H9 (cell line): ENCODE data around the gene NINL. TPM values are rescaled to one million over a fixed set of nuclear protein-coding genes. Genes with fewer than 3 reads are reported as not detected.

Experiments used
- DNase-seq: peaks from one replicate; pipeline ENCODE4 v3.0.0-alpha.2; 2017
- H2AFZ ChIP-seq: one replicate; pipeline ENCODE4 v1.6.1; 2013; ENCODE audit warnings: mild to moderate bottlenecking, low read length, control low read depth, moderate library complexity
- H2AK5ac ChIP-seq: 2 replicates; pipeline ENCODE4 v1.6.1; 2013; ENCODE audit warnings: low read length, control low read depth, mixed read lengths; ENCODE audit not compliant: insufficient read length
- H2BK120ac ChIP-seq: one replicate; pipeline ENCODE4 v1.6.1; 2013; ENCODE audit warnings: low read depth, mild to moderate bottlenecking, low read length, control low read depth, inconsistent platforms; ENCODE audit not compliant: poor library complexity, severe bottlenecking
- H2BK12ac ChIP-seq: 2 replicates; pipeline ENCODE4 v1.6.1; 2013; ENCODE audit warnings: low read length, control low read depth, mixed read lengths, low read depth; ENCODE audit not compliant: insufficient read length
- H2BK15ac ChIP-seq: 2 replicates; pipeline ENCODE4 v1.6.1; 2013; ENCODE audit warnings: low read depth, low read length, control low read depth
- H2BK20ac ChIP-seq: one replicate; pipeline ENCODE4 v1.6.1; 2013; ENCODE audit warnings: low read depth, mild to moderate bottlenecking, low read length, control low read depth, inconsistent platforms; ENCODE audit not compliant: poor library complexity, severe bottlenecking
- H2BK5ac ChIP-seq: 2 replicates; pipeline ENCODE4 v1.6.1; 2013; ENCODE audit warnings: low read length, control low read depth, mixed read lengths; ENCODE audit not compliant: insufficient read length
- H3K14ac ChIP-seq: 2 replicates; pipeline ENCODE4 v1.6.1; 2013; ENCODE audit warnings: low read length, control low read depth; ENCODE audit not compliant: insufficient read depth
- H3K18ac ChIP-seq: 2 replicates; pipeline ENCODE4 v1.6.1; 2013; ENCODE audit warnings: low read depth, mild to moderate bottlenecking, mixed read lengths, low read length, control low read depth; ENCODE audit not compliant: insufficient read length
- H3K23ac ChIP-seq: 2 replicates; pipeline ENCODE4 v1.6.1; 2013; ENCODE audit warnings: low read length, control low read depth, mixed read lengths, low read depth; ENCODE audit not compliant: insufficient read length
- H3K23me2 ChIP-seq: 2 replicates; pipeline ENCODE4 v1.6.1; 2013; ENCODE audit warnings: low read depth, mild to moderate bottlenecking, mixed read lengths, low read length, control low read depth; ENCODE audit not compliant: insufficient read length, poor library complexity, severe bottlenecking
- H3K27ac ChIP-seq: 2 replicates; pipeline ENCODE4 v1.5.1; 2013; ENCODE audit warnings: low read length, control low read depth, mixed read lengths, low read depth; ENCODE audit not compliant: insufficient read length
- H3K27me3 ChIP-seq: 2 replicates; pipeline ENCODE4 v1.6.1; 2013; ENCODE audit warnings: low read length, control low read depth, inconsistent platforms; ENCODE audit not compliant: insufficient read depth
- H3K4ac ChIP-seq: 2 replicates; pipeline ENCODE4 v1.6.1; 2013; ENCODE audit warnings: low read depth, mild to moderate bottlenecking, control low read depth, inconsistent platforms, low read length, moderate library complexity
- H3K4me1 ChIP-seq: 2 replicates; pipeline ENCODE4 v1.6.1; 2013; ENCODE audit warnings: low read length, control low read depth, inconsistent platforms; ENCODE audit not compliant: insufficient read depth
- H3K4me2 ChIP-seq: 2 replicates; pipeline ENCODE4 v1.6.1; 2013; ENCODE audit warnings: low read length, control low read depth, mixed read lengths; ENCODE audit not compliant: insufficient read length, insufficient read depth
- H3K56ac ChIP-seq: 2 replicates; pipeline ENCODE4 v1.6.1; 2013; ENCODE audit warnings: low read depth, mild to moderate bottlenecking, mixed read lengths, low read length, control low read depth; ENCODE audit not compliant: insufficient read length
- H3K79me1 ChIP-seq: 2 replicates; pipeline ENCODE4 v1.6.1; 2013; ENCODE audit warnings: low read depth, mild to moderate bottlenecking, moderate library complexity, low read length, control low read depth, inconsistent platforms; ENCODE audit not compliant: insufficient read depth, poor library complexity, severe bottlenecking
- H3K79me2 ChIP-seq: 2 replicates; pipeline ENCODE4 v1.6.1; 2013; ENCODE audit warnings: low read length, control low read depth, inconsistent platforms; ENCODE audit not compliant: insufficient read depth
- H3K9ac ChIP-seq: 2 replicates; pipeline ENCODE4 v1.6.1; 2013; ENCODE audit warnings: low read length, control low read depth, mixed read lengths; ENCODE audit not compliant: insufficient read length; ENCODE audit errors: extremely low read depth
- H3K9me3 ChIP-seq: one replicate; pipeline ENCODE4 v1.6.1; 2013; ENCODE audit warnings: low read depth, low read length, inconsistent platforms; ENCODE audit not compliant: control insufficient read depth
- H3T11ph ChIP-seq: one replicate; pipeline ENCODE4 v1.6.1; 2013; ENCODE audit warnings: mild to moderate bottlenecking, low read length, control low read depth, inconsistent platforms
- H4K20me1 ChIP-seq: one replicate; pipeline ENCODE4 v1.6.1; 2013; ENCODE audit not compliant: control insufficient read depth, insufficient read length, insufficient read depth
- H4K5ac ChIP-seq: 2 replicates; pipeline ENCODE4 v1.6.1; 2013; ENCODE audit warnings: low read depth, mild to moderate bottlenecking, mixed read lengths, low read length, control low read depth; ENCODE audit not compliant: insufficient read length
- H4K8ac ChIP-seq: replicated peaks from 2 replicates; pipeline ENCODE4 v1.6.1; 2013; ENCODE audit warnings: low read length, control low read depth, mixed read lengths, low read depth; ENCODE audit not compliant: insufficient read length
- H4K91ac ChIP-seq: 2 replicates; pipeline ENCODE4 v1.6.1; 2013; ENCODE audit warnings: low read depth, mild to moderate bottlenecking, moderate library complexity, mixed read lengths, low read length, control low read depth; ENCODE audit not compliant: insufficient read length
- H3K27ac Mint-ChIP-seq, 3 experiments: 2 replicates in 2 of 3; 3 replicates in 1 of 3; pipeline ENCODE4 v1.8.0; 2020 to 2021; ENCODE audit warnings: mixed read lengths in 3 of 3, mild to moderate bottlenecking in 1 of 3, moderate library complexity in 1 of 3
- H3K27me3 Mint-ChIP-seq: 2 replicates; pipeline ENCODE4 v1.8.0; 2021; ENCODE audit warnings: low read depth, mild to moderate bottlenecking, moderate library complexity, mixed read lengths
- H3K36me3 Mint-ChIP-seq, 3 experiments: 2 replicates in 2 of 3; 3 replicates in 1 of 3; pipeline ENCODE4 v1.8.0; 2020 to 2021; ENCODE audit warnings: low read depth in 3 of 3, mixed read lengths in 3 of 3; ENCODE audit not compliant: insufficient read depth in 1 of 3
- H3K4me1 Mint-ChIP-seq, 2 experiments: 2 replicates each; pipeline ENCODE4 v1.8.0; 2020; ENCODE audit warnings: mixed read lengths in 2 of 2
- H3K4me3 Mint-ChIP-seq, 2 experiments: 2 replicates in 1 of 2; 3 replicates in 1 of 2; pipeline ENCODE4 v1.8.0; 2020 to 2021; ENCODE audit warnings: mild to moderate bottlenecking in 2 of 2, mixed read lengths in 2 of 2, moderate library complexity in 1 of 2
- H3K9me3 Mint-ChIP-seq, 2 experiments: 2 replicates in 1 of 2; 3 replicates in 1 of 2; pipeline ENCODE4 v1.8.0; 2020; ENCODE audit warnings: mild to moderate bottlenecking in 2 of 2, mixed read lengths in 2 of 2, moderate library complexity in 1 of 2
- CTCF ChIP-seq: fragments of 200-600 bp; sonication (generic); conservative IDR thresholded peaks from 3 replicates; pipeline ENCODE4 v1.8.0; 2021; ENCODE audit warnings: antibody characterized with exemption, mild to moderate bottlenecking
- WGBS: extraction: QIAGEN DNeasy Blood & Tissue Kit; methylation state at CpG from one replicate; pipeline ENCODE4 v1.1.7; 2013; ENCODE audit warnings: missing lambda C conversion rate, low lambda C conversion rate, mixed read lengths; ENCODE audit not compliant: insufficient read length; ENCODE audit errors: extremely low coverage; 5-methylcytosine and 5-hydroxymethylcytosine counted together
- total RNA-seq: library from RNA; stranded (reverse); gene quantifications from 2 replicates; pipeline ENCODE4 v1.2.1, GENCODE V29; 2021

NINL gene
- total RNA-seq, 1 experiment from 2014 or later = 34.3 TPM

DNA sequence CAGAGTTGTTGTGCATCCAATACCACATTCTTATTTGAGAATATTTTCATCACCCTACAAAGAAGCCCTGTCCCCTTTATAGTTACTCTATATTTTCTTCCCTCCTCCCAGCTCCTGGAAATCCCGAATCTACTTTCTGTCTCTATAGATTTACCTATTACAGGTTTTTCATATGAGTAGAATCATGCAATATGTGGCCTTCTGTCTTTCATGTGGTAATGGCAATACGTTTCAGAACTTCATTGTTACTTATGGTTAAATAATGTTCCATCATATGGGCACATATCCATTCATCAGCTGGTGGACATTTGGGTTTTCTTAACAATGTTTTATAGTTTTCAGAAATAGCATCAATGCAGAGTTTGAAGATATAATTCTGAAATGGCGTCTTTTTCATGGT, 160.8 kb downstream of the NINL start:
- no peak overlapping the region for H3K14ac ChIP-seq
- no peak overlapping the region for H3K56ac ChIP-seq
- no peak overlapping the region for H2BK15ac ChIP-seq
- no peak overlapping the region for H4K5ac ChIP-seq
- no peak overlapping the region for H3K18ac ChIP-seq
- H2BK5ac ChIP-seq = no peak overlapping the region
- no peak overlapping the region for H2AK5ac ChIP-seq
- no peaks in the 10 kb centered on the region for H3K23me2 ChIP-seq
- no peak overlapping the region for H3K4me2 ChIP-seq
- H3T11ph ChIP-seq = no peak overlapping the region
- no peaks in the 10 kb centered on the region for H3K27me3 ChIP-seq
- Mint-ChIP-seq H3K36me3 (peaks cover 47 to 93% (median 88%) of the 10 kb centered on the region in 3 experiments), H3K27me3 (no peaks in the 10 kb centered on the region), H3K4me1 (no peaks in the 10 kb centered on the region), H3K4me3 (no peak overlapping the region), H3K9me3 (peaks cover 3 to 4% of the 10 kb centered on the region in 2 experiments; a peak in 2 of 5 replicates), H3K27ac (no peak overlapping the region)
- no peak overlapping the region for H3K9ac ChIP-seq
- H2BK20ac ChIP-seq = no peak overlapping the region
- H4K91ac ChIP-seq = no peak overlapping the region
- no peaks in the 10 kb centered on the region for H3K4me1 ChIP-seq
- no peak overlapping the region for H4K8ac ChIP-seq
- no peak for DNase-seq
- H3K4ac ChIP-seq = no peak overlapping the region
- H3K27ac ChIP-seq = no peak overlapping the region
- WGBS = no CpG with 5 or more reads among the region's 3 CpGs
- H3K79me1 ChIP-seq = no peaks in the 10 kb centered on the region
- no peaks in the 10 kb centered on the region for H3K79me2 ChIP-seq
- no peaks in the 10 kb centered on the region for H4K20me1 ChIP-seq
- H2AFZ ChIP-seq = no peak overlapping the region
- no peak overlapping the region for H2BK12ac ChIP-seq
- TF ChIP-seq CTCF = no peak
- no peaks in the 10 kb centered on the region for H3K9me3 ChIP-seq
- no peak overlapping the region for H2BK120ac ChIP-seq
- no peak overlapping the region for H3K23ac ChIP-seq
